CD8-positive, alpha-beta memory T cell (primary cell): ENCODE measurements around the gene CNOT6L. TPM values are rescaled to one million over a fixed set of nuclear protein-coding genes. Genes with fewer than 3 reads are reported as not detected.

Experiments
- CTCF ChIA-PET: fragments of 350-600 bp; sonication (Branson Sonifier 250); formaldehyde crosslinking; loops from one replicate; lab custom pipeline; 2021; ENCODE audit warnings: antibody characterized with exemption; lab: Charles Lee
- POLR2A ChIA-PET: fragments of 350-600 bp; sonication (Branson Sonifier 250); formaldehyde crosslinking; loops from one replicate; lab custom pipeline; 2021; ENCODE audit warnings: antibody characterized with exemption; lab: Charles Lee
- DNase-seq, 5 donors: peaks; one replicate each; pipeline versions ENCODE4 v3.0.0 to v3.0.0-alpha.2; 2020 to 2022; ENCODE audit warnings: mixed read lengths in 1 of 5
- H3K27ac ChIP-seq: one replicate; pipeline ENCODE4 v1.7.0; 2013; ENCODE audit warnings: low read depth, mild to moderate bottlenecking, low read length, moderate library complexity
- H3K27me3 ChIP-seq: 2 replicates; pipeline ENCODE4 v1.7.0; 2013; ENCODE audit warnings: low read length, mild to moderate bottlenecking; ENCODE audit not compliant: insufficient read depth, poor library complexity, severe bottlenecking
- H3K36me3 ChIP-seq: 2 replicates; pipeline ENCODE4 v1.7.0; 2013; ENCODE audit warnings: mild to moderate bottlenecking, low read length, moderate library complexity; ENCODE audit not compliant: insufficient read depth
- H3K4me1 ChIP-seq: 2 replicates; pipeline ENCODE4 v1.7.0; 2013; ENCODE audit warnings: mild to moderate bottlenecking, low read length, moderate library complexity; ENCODE audit not compliant: insufficient read depth
- H3K4me3 ChIP-seq: 2 replicates; pipeline ENCODE4 v1.7.0; 2013; ENCODE audit warnings: mild to moderate bottlenecking, low read length
- H3K9me3 ChIP-seq: 2 replicates; pipeline ENCODE4 v1.7.0; 2013; ENCODE audit warnings: mild to moderate bottlenecking, low read length
- H3K27ac Mint-ChIP-seq, 8 donors: one replicate each; pipeline ENCODE4 v1.8.0; 2020 to 2021; ENCODE audit warnings: mixed read lengths in 8 of 8, mild to moderate bottlenecking in 6 of 8, inconsistent platforms in 3 of 8, moderate library complexity in 3 of 8
- H3K27me3 Mint-ChIP-seq, 2 donors: one replicate each; pipeline ENCODE4 v1.8.0; 2020 to 2021; ENCODE audit warnings: mixed read lengths in 2 of 2, mild to moderate bottlenecking in 1 of 2, moderate library complexity in 1 of 2
- H3K36me3 Mint-ChIP-seq, 3 donors: one replicate each; pipeline ENCODE4 v1.8.0; 2020 to 2021; ENCODE audit warnings: mixed read lengths in 3 of 3, inconsistent platforms in 1 of 3, mild to moderate bottlenecking in 1 of 3
- H3K4me1 Mint-ChIP-seq, 3 donors: one replicate each; pipeline ENCODE4 v1.8.0; 2020 to 2021; ENCODE audit warnings: mixed read lengths in 3 of 3, inconsistent platforms in 1 of 3, mild to moderate bottlenecking in 1 of 3
- H3K4me3 Mint-ChIP-seq, 7 donors: one replicate each; pipeline ENCODE4 v1.8.0; 2020 to 2021; ENCODE audit warnings: mixed read lengths in 7 of 7, mild to moderate bottlenecking in 6 of 7, moderate library complexity in 4 of 7, inconsistent platforms in 2 of 7
- H3K9me3 Mint-ChIP-seq, 5 donors: one replicate each; pipeline ENCODE4 v1.8.0; 2020 to 2022; ENCODE audit warnings: mixed read lengths in 5 of 5, mild to moderate bottlenecking in 3 of 5, moderate library complexity in 2 of 5, inconsistent platforms in 1 of 5
- polyA plus RNA-seq: library from polyadenylated mRNA; unstranded; fragments of 300-500 nt; fragmentation: Illumina TruSeq; gene quantifications from one replicate; pipeline ENCODE4 v1.2.3, GENCODE V29; 2021
- total RNA-seq, 2 experiments: library from RNA; stranded (reverse); gene quantifications; one replicate each; pipeline ENCODE4 v1.2.3, GENCODE V29; 2021

The CNOT6L gene
- total and polyA plus RNA-seq, 3 experiments from 2014 or later: 45.2 to 100 (median 96.5) TPM

GRCh38 chr4:77711469-77711868, 107.7 kb downstream of the CNOT6L start:
- peak overlapping the region in 2 of 8 donors; percentile 19 to 21 for H3K27ac Mint-ChIP-seq
- CTCF ChIA-PET: no interaction called here
- POLR2A ChIA-PET: no interaction called here

GRCh38 chr4:77710684-77711083, 108.5 kb downstream of the CNOT6L start:
- H3K27me3 Mint-ChIP-seq: no peaks in the 10 kb centered on the region
- H3K9me3 ChIP-seq: no peaks in the 10 kb centered on the region
- no peaks in the 10 kb centered on the region for H3K4me1 ChIP-seq
- DNase-seq: no peak
- POLR2A ChIA-PET: no interaction called here
- no peak overlapping the region for H3K4me3 Mint-ChIP-seq
- H3K27ac ChIP-seq: no peak overlapping the region
- peak overlapping the region in 5 of 8 donors; percentile 18 to 87 (median 70) for H3K27ac Mint-ChIP-seq
- H3K9me3 Mint-ChIP-seq: no peaks in the 10 kb centered on the region
- CTCF ChIA-PET: no interaction called here
- peaks cover 10 to 39% (median 17%) of the 10 kb centered on the region in 3 donors for H3K36me3 Mint-ChIP-seq
- H3K4me1 Mint-ChIP-seq: peaks cover 4 to 17% (median 11%) of the 10 kb centered on the region in 3 donors
- H3K27me3 ChIP-seq: no peaks in the 10 kb centered on the region
- no peak overlapping the region for H3K4me3 ChIP-seq
- peaks cover 5% of the 10 kb centered on the region for H3K36me3 ChIP-seq

More at GRCh38 chr4:77711469-77711868, 107.7 kb downstream of the CNOT6L start:
- Mint-ChIP-seq H3K36me3 (peaks cover 10 to 47% (median 19%) of the 10 kb centered on the region in 3 donors), H3K4me1 (peaks cover 7 to 25% (median 19%) of the 10 kb centered on the region in 3 donors), H3K27me3 (no peaks in the 10 kb centered on the region), H3K4me3 (peak overlapping the region in 1 of 7 donors; percentile 34), H3K9me3 (no peaks in the 10 kb centered on the region)
- no peak for DNase-seq
- peaks cover 5% of the 10 kb centered on the region for H3K36me3 ChIP-seq
- no peaks in the 10 kb centered on the region for H3K9me3 ChIP-seq
- H3K27ac ChIP-seq: no peak overlapping the region
- H3K27me3 ChIP-seq: no peaks in the 10 kb centered on the region
- no peaks in the 10 kb centered on the region for H3K4me1 ChIP-seq
- no peak overlapping the region for H3K4me3 ChIP-seq

GRCh38 chr4:77710059-77710458, 109.1 kb downstream of the CNOT6L start:
- H3K27ac ChIP-seq: no peak overlapping the region
- peaks cover 4 to 15% (median 9%) of the 10 kb centered on the region in 3 donors for H3K4me1 Mint-ChIP-seq
- H3K27me3 ChIP-seq: no peaks in the 10 kb centered on the region
- H3K36me3 ChIP-seq: peaks cover 5% of the 10 kb centered on the region
- no peaks in the 10 kb centered on the region for H3K9me3 Mint-ChIP-seq
- H3K27ac Mint-ChIP-seq: peak overlapping the region in 2 of 8 donors; percentile 18 to 49
- CTCF ChIA-PET: no interaction called here
- no peaks in the 10 kb centered on the region for H3K4me1 ChIP-seq
- no peak overlapping the region for H3K4me3 Mint-ChIP-seq
- peaks cover 10 to 36% (median 17%) of the 10 kb centered on the region in 3 donors for H3K36me3 Mint-ChIP-seq
- no peak overlapping the region for H3K4me3 ChIP-seq
- H3K27me3 Mint-ChIP-seq: no peaks in the 10 kb centered on the region
- POLR2A ChIA-PET: no interaction called here
- no peaks in the 10 kb centered on the region for H3K9me3 ChIP-seq
- no peak for DNase-seq

GRCh38 chr4:77706717-77707116, 112.5 kb downstream of the CNOT6L start:
- ChIA-PET CTCF (no interaction called here), POLR2A (interaction anchor here (0.6 kb wide), 1 partner anchor 114 kb away, joined by 3 read pairs; no protein-coding TSS in a partner anchor)
- Histone ChIP-seq H3K4me3 (no peak overlapping the region), H3K36me3 (no peaks in the 10 kb centered on the region), H3K9me3 (no peaks in the 10 kb centered on the region), H3K27ac (no peak overlapping the region), H3K27me3 (no peaks in the 10 kb centered on the region), H3K4me1 (no peaks in the 10 kb centered on the region)
- H3K27me3 Mint-ChIP-seq: no peaks in the 10 kb centered on the region
- no peaks in the 10 kb centered on the region for H3K9me3 Mint-ChIP-seq
- H3K36me3 Mint-ChIP-seq: peaks cover 5 to 10% (median 6%) of the 10 kb centered on the region in 3 donors
- no peak overlapping the region for H3K27ac Mint-ChIP-seq
- DNase-seq: no peak
- no peak overlapping the region for H3K4me3 Mint-ChIP-seq
- peaks cover 0 to 4% (median 3%) of the 10 kb centered on the region in 3 donors for H3K4me1 Mint-ChIP-seq

GRCh38 chr4:77703666-77704065, 115.5 kb downstream of the CNOT6L start:
- Histone ChIP-seq H3K9me3 (no peaks in the 10 kb centered on the region), H3K36me3 (no peaks in the 10 kb centered on the region), H3K4me3 (no peak overlapping the region), H3K27ac (no peak overlapping the region), H3K27me3 (no peaks in the 10 kb centered on the region), H3K4me1 (no peaks in the 10 kb centered on the region)
- Mint-ChIP-seq H3K4me1 (no peaks in the 10 kb centered on the region), H3K36me3 (no peaks in the 10 kb centered on the region), H3K4me3 (no peak overlapping the region), H3K27me3 (no peaks in the 10 kb centered on the region), H3K27ac (no peak overlapping the region), H3K9me3 (no peaks in the 10 kb centered on the region)
- ChIA-PET CTCF (no interaction called here), POLR2A (interaction anchor here (0.6 kb wide), 1 partner anchor 1714 kb away, joined by 6 read pairs; no protein-coding TSS in a partner anchor)
- DNase-seq: no peak

- Histone ChIP-seq H3K4me3 (no peak overlapping the region), H3K4me1 (no peaks in the 10 kb centered on the region), H3K9me3 (no peaks in the 10 kb centered on the region), H3K27me3 (no peaks in the 10 kb centered on the region), H3K36me3 (no peaks in the 10 kb centered on the region), H3K27ac (no peak overlapping the region)
- POLR2A ChIA-PET: no interaction called here
- Mint-ChIP-seq H3K36me3 (no peaks in the 10 kb centered on the region), H3K9me3 (no peaks in the 10 kb centered on the region), H3K27me3 (no peaks in the 10 kb centered on the region), H3K27ac (no peak overlapping the region), H3K4me1 (no peaks in the 10 kb centered on the region), H3K4me3 (no peak overlapping the region)
- CTCF ChIA-PET: no interaction called here
- no peak for DNase-seq
Observed at GRCh38 chr4:77701121-77701520, 118.0 kb downstream of the CNOT6L start.

GRCh38 chr4:77699731-77700210, 119.4 kb downstream of the CNOT6L start:
- Mint-ChIP-seq H3K9me3 (no peaks in the 10 kb centered on the region), H3K4me1 (no peaks in the 10 kb centered on the region), H3K36me3 (no peaks in the 10 kb centered on the region), H3K27ac (no peak overlapping the region), H3K4me3 (no peak overlapping the region), H3K27me3 (no peaks in the 10 kb centered on the region)
- Histone ChIP-seq H3K36me3 (no peaks in the 10 kb centered on the region), H3K9me3 (no peaks in the 10 kb centered on the region), H3K27me3 (no peaks in the 10 kb centered on the region), H3K27ac (no peak overlapping the region), H3K4me1 (no peaks in the 10 kb centered on the region), H3K4me3 (no peak overlapping the region)
- ChIA-PET CTCF (no interaction called here), POLR2A (no interaction called here)
- DNase-seq: no peak

- POLR2A ChIA-PET: no interaction called here
- H3K27ac Mint-ChIP-seq: no peak overlapping the region
Observed at GRCh38 chr4:77697860-77698590, 121.1 kb downstream of the CNOT6L start.

More at GRCh38 chr4:77697860-77698590, 121.1 kb downstream of the CNOT6L start:
- Mint-ChIP-seq H3K9me3 (no peaks in the 10 kb centered on the region), H3K4me3 (no peak overlapping the region), H3K4me1 (no peaks in the 10 kb centered on the region), H3K36me3 (no peaks in the 10 kb centered on the region), H3K27me3 (peaks cover 0 to 4% of the 10 kb centered on the region in 2 donors)
- CTCF ChIA-PET: no interaction called here
- Histone ChIP-seq H3K4me1 (no peaks in the 10 kb centered on the region), H3K4me3 (no peak overlapping the region), H3K9me3 (no peaks in the 10 kb centered on the region), H3K36me3 (no peaks in the 10 kb centered on the region), H3K27ac (no peak overlapping the region), H3K27me3 (no peaks in the 10 kb centered on the region)
- no peak for DNase-seq
